NCI-H1105 (cell line): ENCODE data around the gene CARMIL3.
A peak's percentile ranks its signal among the peaks of the same experiment; 100 is the strongest.
"Not testable (repeated sequence)": the region's sequence is repeated elsewhere in the genome, so short reads cannot be mapped to it uniquely, and the experiment has no call there.

Experiments
- DNase-seq: peaks from one replicate; lab custom pipeline; 2025; lab: John Stamatoyannopoulos, UW

Gene CARMIL3, protein sequence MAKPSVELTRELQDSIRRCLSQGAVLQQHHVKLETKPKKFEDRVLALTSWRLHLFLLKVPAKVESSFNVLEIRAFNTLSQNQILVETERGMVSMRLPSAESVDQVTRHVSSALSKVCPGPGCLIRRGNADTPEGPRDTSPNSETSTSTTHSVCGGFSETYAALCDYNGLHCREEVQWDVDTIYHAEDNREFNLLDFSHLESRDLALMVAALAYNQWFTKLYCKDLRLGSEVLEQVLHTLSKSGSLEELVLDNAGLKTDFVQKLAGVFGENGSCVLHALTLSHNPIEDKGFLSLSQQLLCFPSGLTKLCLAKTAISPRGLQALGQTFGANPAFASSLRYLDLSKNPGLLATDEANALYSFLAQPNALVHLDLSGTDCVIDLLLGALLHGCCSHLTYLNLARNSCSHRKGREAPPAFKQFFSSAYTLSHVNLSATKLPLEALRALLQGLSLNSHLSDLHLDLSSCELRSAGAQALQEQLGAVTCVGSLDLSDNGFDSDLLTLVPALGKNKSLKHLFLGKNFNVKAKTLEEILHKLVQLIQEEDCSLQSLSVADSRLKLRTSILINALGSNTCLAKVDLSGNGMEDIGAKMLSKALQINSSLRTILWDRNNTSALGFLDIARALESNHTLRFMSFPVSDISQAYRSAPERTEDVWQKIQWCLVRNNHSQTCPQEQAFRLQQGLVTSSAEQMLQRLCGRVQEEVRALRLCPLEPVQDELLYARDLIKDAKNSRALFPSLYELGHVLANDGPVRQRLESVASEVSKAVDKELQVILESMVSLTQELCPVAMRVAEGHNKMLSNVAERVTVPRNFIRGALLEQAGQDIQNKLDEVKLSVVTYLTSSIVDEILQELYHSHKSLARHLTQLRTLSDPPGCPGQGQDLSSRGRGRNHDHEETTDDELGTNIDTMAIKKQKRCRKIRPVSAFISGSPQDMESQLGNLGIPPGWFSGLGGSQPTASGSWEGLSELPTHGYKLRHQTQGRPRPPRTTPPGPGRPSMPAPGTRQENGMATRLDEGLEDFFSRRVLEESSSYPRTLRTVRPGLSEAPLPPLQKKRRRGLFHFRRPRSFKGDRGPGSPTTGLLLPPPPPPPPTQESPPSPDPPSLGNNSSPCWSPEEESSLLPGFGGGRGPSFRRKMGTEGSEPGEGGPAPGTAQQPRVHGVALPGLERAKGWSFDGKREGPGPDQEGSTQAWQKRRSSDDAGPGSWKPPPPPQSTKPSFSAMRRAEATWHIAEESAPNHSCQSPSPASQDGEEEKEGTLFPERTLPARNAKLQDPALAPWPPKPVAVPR (N-terminal part only)

DNA sequence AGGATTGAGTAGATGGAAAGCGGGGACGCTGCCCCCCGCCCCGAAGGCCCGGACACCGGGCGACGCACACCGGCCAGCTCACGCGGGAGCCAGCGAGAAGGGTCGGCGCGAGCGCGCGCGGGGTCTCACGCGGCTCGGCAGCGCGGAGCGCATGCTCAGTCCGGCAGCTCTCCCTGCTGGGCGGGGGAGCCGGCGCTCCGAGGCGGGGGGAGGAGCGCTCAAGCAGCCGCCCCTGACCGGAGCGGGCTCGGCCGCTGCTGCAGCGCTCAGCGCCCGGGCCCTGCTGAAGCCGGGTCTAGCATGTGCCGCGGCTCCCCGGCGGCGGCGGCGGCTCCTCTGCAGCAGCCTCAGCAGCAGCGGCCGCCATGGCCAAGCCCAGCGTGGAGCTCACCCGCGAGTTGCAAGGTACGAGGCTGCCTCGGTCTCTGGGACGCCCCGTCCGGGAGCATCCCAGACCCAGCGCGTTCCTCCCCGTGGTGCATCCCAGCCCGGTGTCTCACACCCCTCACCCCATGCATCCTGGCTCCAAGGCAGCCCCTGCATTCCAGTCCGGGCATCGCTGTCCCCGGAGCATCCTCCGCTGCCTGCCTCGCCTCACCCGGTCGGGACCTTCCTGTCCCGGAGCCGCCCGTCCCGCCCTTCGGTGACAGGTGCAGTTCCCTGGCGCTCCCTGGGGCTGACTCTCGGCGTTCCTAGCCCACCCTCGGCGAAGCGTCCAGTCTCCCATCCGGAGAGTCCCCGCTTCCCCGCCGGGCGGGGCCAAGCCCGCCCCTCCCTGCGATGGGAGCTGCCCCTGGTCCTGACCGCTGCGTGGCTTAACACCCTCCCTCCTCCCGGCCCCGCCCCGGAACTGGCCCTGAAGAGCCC, at the start of gene CARMIL3:
Gene CARMIL3 (plus strand): TSS at position 221 of the 867 bp plus-strand sequence. CDS start 145 bp downstream, at position 366.
- DNase-seq: peak; percentile 71

DNA sequence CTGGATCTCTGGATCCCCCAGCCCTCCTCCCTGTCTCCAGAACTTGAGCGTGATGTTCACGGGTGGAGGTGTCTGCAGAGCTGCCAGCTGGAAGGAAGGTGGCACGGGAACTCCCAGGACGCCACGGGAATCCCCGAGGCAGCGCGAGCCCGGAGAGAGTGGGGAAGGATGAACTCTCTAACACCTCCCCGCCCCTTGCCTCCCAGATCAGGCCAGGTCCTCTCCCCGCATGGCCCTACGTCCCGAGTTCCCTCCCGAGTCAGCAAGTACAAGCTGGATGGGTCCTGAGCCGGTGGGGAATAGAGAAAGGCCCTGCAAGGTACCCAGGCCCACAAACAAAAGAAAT, 45.4 kb upstream of the CARMIL3 start:
- not testable (repeated sequence) for DNase-seq

DNA sequence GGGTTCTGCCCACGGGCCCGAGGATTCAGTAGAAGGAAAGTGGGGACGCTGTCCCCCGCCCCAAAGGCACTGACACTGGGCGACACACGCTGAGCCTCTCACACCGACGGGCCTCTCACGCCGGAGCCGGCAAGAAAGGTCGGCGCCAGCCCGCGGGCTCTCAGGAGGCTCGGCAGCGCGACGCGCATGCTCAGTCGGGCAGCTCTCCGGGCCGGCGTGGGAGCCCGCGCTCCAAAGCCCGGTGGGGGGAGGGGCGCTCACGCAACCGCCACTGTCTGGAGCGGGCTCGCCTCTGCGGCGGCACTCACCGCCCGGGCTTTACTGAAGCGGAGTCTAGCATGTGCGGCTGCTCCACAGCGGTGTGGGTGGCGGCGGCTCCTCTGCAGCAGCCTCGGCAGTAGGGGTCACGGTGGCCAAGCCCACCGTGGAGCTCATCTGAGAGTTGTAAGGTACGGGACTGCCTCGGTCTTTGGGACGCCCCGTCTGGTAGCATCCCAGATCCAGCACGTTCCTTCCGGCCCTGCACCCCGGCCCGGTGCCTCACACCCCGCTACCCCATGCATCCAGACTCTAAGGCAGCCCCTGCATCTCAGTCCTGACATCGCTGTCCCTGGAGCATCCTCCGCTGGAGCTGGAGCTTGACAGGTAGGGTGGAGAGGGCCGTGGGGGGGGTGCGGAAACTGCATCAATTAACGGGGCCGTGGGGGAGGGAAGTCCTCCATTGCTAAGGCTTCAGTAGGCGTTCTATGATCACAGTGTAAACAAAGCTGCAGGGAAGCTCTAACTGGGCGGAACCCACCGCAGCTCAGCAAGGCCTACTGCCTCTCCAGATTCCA, 44.8 kb upstream of the CARMIL3 start:
- DNase-seq: peak; percentile 40

DNA sequence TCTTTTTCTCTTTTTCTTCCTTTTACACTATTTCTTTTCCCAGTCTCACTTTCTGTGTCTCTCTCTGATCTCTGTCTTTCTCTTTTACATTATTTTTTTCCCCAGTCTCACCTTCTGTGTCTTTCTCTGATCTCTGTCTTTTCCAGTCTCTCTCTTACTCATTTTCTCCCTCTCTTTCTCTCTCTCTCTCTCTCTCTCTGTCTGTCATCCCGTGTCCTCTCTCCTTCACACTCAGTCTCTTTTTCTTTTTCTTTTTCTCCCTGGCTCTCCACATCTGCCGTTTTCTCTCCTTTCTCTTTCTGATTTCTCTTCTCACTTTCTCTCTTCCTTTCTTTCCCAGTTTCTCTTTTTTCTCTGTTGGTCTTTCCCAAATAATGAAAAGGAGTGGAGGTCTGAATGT, 40.8 kb upstream of the CARMIL3 start:
- DNase-seq: no peak

DNA sequence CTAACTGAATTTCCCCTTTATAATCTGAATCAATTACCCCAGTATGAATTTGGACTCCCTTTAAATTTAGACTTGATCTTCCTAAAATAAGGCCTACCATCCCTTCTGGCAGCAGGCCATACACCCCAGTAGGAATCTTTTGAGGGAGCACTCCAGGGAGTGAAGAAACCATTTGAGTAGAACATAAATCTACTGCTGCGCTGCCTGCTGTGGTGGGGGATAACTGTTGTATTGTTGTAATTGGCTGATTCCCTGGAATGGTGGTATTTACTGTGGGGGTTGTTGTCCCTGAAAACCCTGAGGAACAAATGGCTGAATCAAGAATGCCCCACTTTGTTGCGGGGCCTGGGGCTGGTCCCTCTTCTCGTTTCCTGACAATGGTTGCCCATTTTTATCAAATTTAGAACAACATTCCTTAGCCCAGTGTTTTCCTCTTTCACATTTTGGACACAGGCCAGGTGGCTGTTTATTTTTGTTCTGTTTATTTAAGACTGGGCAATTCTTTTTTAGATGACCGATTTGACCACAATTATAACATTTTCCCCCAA, 39.0 kb upstream of the CARMIL3 start:
- DNase-seq: not testable (repeated sequence)

DNA sequence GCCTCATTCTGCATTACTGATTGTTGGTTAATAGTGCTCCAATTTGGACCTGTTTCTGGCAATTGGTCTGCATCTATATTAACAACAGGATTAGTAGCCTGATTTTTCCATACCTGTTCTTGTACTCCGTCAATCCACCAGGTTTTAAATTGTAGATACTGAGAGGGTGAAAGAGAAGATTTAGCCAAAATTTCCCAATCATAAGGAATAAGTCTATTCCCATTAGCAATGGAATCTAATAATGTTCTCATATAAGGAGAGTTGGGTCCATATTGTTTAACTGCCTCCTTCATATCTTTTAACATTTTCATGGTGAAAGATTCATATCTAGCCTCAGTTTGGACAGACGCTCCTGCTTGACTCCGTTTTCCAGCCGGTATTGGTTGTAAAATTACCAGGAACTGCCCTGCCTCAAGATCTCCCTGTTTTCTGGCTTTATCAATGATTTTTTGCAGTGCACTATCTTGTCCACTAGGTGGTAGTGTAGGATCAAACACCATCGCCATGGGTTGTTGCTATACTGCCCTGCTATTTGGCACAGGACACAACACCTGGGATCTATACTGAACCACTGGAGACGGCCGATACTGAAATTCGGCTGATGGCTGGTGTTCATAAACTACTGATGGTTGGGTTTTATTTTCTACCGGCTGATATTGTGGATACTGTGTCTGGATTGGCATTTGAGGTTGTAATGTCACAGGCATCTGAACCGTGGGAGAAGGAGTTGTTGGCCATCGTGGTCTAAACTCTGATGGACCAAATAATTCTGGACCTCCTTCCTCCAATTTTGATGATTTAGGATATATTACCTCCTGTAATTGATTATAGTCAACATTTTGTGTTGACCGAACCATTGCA, 37.9 kb upstream of the CARMIL3 start:
- DNase-seq: peak; percentile 79

DNA sequence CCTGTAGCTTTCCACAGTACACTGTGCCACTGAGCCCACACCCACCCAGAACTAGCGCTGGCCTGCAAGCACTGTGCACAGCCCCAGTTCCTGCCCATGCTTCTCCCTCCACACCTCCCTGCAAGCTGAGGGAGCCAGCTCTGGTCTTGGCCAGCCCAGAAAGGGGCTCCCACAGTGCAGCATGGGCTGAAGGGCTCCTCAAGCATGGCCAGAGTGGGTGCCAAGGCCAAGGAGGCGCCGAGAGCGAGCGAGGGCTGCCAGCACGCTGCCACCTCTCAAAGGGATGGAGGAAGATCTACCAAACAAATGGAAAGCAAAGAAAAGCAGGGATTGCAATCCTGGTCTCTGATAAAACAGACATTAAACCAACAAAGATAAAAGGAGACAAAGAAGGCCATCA, 36.1 kb upstream of the CARMIL3 start:
- not testable (repeated sequence) for DNase-seq

DNA sequence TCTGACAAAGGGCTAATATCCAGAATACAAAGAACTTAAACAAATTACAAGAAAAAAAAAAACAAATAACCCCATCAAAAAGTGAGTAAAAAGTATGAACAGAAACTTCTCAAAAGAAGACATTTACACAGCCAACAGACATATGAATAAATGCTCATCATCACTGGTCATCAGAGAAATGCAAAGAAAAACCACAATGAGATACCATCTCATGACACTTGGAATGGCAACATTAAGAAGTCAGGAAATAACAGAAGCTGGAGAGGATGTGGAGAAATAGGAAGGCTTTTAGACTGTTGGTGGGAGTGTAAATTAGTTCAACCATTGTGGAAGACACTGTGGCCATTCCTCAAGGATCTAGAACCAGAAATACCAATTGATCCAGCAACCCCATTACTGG, 32.8 kb upstream of the CARMIL3 start:
- not testable (repeated sequence) for DNase-seq

DNA sequence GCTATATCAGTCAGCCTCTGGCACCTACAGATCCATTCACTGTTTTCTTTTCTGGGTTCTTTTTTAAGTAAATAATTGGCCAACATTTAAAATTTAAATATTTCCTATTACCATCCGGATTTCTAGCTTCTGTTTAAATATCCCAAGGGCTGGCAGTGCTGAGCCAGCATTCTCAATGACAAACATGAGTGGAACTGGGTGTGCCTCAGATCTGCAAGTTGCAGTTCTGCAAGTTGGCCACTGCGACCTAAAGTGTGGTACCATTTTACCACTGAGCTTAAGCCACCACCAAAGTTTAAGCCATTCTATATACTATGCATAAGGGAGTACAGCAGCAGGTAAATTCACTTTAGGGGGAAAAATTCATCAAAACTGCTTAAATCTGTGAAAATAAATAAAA, 31.9 kb upstream of the CARMIL3 start:
- DNase-seq: not testable (repeated sequence)

DNA sequence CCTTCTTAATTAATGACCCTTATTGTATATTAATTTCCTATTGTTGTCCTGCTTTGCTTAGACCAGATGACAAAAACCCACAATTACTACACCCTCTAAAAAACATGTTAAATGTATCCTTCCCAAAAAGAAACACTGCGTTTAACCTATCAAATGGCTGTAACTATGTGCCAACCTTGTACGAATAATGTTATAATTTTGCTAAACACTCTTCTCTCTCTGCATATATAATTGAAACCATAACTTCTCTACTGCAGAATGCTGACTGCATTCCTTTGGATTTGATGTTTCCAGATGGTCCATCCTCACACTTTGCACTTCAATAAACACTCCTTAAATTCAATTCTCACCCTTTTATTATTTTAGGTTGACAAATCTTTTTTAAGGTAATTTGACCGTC, 31.3 kb upstream of the CARMIL3 start:
- not testable (repeated sequence) for DNase-seq

DNA sequence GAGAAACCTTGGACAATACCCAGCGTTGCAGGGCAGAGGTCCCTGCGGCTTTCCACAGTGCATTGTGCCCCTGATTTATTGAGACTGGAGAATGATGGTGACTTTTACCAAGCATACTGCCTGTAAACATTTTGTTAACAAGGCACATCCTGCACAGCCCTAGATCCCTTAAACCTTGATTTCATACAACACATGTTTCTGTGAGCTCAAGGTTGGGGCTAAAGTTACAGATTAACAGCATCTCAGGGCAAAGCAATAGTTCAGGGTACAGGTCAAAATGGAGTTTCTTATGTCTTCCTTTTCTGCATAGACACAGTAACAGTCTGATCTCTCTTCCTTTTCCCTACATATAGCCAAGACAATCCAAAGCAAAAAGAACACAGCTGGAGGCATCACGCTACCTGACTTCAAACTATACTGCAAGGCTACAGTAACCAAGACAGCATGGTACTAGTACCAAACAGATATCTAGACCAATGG, 26.8 kb upstream of the CARMIL3 start:
- not testable (repeated sequence) for DNase-seq

DNA sequence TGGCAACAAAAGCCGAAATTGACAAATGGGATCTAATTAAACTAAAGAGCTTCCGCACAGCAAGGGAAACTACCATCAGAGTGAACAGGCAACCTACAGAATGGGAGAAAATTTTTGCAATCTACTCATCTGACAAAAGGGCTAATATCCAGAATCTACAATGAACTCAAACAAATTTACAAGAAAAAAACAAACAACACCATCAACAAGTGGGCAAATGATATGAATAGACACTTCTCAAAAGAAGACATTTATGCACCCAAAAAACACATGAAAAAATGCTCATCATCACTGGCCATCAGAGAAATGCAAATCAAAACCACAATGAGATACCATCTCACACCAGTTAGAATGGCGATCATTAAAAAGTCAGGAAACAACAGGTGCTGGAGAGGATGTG, 22.1 kb upstream of the CARMIL3 start:
- not testable (repeated sequence) for DNase-seq

DNA sequence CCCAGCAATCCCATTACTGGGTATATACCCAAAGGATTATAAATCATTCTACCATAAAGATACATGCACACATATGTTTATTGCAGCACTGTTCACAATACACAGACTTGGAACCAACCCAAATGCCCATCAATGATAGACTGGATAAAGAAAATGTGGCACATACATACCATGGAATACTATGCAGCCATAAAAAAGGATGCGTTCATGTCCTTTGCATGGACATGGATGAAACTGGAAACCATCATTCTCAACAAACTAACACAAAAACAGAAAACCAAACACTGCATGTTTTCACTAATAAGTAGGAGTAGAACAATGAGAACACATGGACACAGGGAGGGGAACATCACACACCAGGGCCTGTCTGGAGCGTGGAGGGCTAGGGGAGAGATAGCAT, 20.5 kb upstream of the CARMIL3 start:
- not testable (repeated sequence) for DNase-seq

DNA sequence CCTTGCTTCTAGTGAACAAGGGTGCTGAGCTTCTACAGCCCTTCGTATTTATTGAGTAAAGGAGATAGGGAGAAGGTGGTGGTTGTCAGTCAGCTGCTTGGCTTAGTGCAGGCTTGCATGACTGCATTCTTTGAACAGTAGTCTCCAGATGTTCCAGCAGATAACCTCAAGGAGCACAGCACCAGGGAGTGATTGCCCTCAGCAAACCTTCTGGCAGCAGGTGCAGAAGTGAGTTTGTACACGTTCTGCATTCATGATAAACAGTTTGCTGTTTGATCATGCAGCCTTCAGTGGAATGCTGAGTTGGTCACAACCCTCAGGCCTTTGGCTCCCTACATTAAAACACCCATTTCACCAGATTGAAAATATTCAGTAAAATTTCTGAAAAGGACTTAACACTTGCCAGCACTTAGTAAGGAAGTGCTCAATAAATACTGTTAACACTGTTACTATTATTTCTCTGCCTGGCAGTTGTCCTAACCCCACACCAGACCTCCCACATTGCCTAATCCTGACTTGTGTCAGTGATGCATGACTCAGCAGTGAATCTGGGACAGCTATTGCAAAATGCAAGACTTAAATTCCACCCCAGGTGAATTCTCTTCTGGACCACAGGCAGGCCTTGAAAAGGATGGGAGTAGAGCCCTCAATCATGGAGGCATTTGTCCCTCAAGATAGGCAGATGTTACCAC, 18.9 kb upstream of the CARMIL3 start:
- no peak for DNase-seq

DNA sequence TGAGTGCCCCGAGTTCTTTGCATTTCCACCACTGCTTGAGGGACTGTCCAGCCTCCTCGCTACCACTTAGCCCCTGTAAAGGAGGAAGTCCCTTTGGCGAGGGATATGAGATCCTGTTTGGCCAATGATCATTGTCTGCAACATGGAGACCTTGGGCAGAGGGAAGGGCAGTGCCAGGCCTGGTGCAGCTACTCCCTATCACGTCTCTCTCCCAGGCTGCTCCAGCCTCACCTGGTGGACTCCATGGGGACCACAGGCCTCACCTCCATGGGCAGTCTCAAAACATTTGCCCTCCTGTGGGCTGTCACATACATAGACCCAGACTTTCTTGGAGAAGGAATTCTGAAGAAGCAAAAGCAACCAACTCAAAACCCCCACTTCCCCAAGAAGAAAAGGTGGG, 16.0 kb upstream of the CARMIL3 start:
- not testable (repeated sequence) for DNase-seq

DNA sequence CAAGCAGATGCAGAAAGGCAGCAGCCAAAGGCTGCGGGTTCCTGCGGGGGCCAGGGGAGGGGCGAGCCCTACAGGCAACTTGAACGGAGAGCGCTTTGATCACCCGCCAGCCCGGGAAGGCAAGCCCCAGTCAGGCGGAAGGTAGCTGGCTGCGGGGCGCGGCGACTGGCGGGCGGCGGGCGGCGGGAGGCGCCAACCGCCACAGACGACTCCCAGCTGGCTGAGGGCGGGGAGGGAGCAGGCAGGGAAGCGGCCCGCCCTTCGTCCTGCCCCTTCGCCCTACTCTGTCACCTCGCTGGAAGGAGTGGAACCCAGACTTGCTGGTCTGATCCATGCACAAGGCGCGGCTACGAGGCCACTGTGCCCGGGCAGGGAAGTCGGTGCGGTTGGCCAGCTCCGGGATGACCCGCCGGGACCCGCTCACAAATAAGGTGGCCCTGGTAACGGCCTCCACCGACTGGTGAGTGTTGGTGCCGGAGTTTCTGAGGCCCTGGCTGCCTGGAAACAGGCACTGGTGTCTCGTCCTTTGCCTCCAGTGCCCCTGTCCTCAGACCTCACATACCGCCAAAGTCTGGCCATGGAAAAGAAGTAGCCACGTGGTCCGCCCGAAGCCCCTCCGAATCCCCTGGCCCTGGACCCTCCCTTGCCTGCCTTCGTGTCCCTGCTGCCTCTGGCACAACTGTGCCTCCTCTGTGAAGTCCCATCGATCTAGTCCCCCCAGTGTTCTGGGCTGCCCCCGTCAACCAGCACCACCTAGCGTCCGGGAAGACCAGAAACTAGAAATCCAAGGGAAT, 15.4 kb upstream of the CARMIL3 start:
- peak; percentile 76 for DNase-seq

DNA sequence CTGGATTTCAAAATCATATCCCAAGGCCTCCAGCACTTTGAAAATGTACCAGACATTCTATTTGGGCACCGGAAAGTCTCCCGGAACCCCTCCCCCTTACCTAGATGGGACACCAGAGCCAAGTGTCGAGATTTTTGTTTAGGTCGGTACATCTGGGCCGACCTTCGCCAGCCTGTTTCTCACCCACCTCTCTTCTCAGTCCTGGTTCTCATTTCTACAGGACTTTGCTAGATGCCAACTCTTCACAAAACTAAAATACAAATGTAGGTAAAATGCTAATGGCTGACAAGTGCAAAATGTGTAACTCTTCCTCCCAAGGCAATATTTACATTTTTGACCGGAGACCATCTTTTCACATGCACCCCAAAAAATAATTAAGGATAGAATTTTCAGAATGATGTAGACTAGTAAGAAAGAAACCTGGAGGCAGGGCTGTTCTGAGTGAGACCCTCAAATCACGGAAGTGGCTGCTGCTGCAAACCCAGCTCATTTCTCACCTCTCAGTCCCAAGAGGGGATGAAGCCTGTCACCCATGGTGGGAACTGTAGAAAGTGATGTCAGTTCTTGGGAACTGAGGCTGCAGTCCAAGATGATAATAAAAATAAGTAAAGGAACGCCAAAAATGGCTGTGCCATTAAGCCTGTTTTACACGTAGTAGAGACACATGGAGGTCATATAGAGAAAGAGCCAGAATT, 14.7 kb upstream of the CARMIL3 start:
- DNase-seq: not testable (repeated sequence)
